ENCODE results near the gene NPAS4. TPM values are rescaled to one million over a fixed set of nuclear protein-coding genes. Genes with fewer than 3 reads are reported as not detected.

Gene NPAS4
- total RNA-seq, 1 donor from 2014 or later, result 0.20 TPM

GRCh38 chr11:66470015-66470414 is 49.2 kb downstream of the NPAS4 start:
- no peaks in the 10 kb centered on the region for H3K9me3 Mint-ChIP-seq (ENCODE audit: unreplicated experiment)
- peaks cover 14% of the 10 kb centered on the region for H3K36me3 Mint-ChIP-seq (ENCODE audit: low read depth, unreplicated experiment)
- H3K4me3 Mint-ChIP-seq (ENCODE audit: unreplicated experiment), result no peak overlapping the region
- Histone ChIP-seq H3K79me2 (ENCODE audit: insufficient read depth, low read length) (no peaks in the 10 kb centered on the region), H4K20me1 (ENCODE audit: insufficient read depth, low read length) (peaks cover 10% of the 10 kb centered on the region), H3K27me3 (ENCODE audit: insufficient read depth, low read length) (no peaks in the 10 kb centered on the region), H3K27ac (ENCODE audit: low read depth, low read length) (no peak overlapping the region), H3K4me1 (ENCODE audit: insufficient read depth, low read length) (peaks cover 10% of the 10 kb centered on the region), H3K9me3 (ENCODE audit: insufficient read depth, low read depth, low read length) (no peaks in the 10 kb centered on the region), H3K4me2 (ENCODE audit: low read length) (no peak overlapping the region), H3K9ac (ENCODE audit: low read length) (no peak overlapping the region), H2AFZ (ENCODE audit: low read depth, low read length) (no peak overlapping the region), H3K36me3 (ENCODE audit: insufficient read depth, low read length) (no peaks in the 10 kb centered on the region), H3K4me3 (ENCODE audit: insufficient read depth, low read depth, low read length) (no peak overlapping the region)
- no peak for TF ChIP-seq EZH2 (IDR thresholded peaks at IDR 0.05; ENCODE audit: insufficient read depth, low read length)
- TF ChIP-seq, protein P1, sequence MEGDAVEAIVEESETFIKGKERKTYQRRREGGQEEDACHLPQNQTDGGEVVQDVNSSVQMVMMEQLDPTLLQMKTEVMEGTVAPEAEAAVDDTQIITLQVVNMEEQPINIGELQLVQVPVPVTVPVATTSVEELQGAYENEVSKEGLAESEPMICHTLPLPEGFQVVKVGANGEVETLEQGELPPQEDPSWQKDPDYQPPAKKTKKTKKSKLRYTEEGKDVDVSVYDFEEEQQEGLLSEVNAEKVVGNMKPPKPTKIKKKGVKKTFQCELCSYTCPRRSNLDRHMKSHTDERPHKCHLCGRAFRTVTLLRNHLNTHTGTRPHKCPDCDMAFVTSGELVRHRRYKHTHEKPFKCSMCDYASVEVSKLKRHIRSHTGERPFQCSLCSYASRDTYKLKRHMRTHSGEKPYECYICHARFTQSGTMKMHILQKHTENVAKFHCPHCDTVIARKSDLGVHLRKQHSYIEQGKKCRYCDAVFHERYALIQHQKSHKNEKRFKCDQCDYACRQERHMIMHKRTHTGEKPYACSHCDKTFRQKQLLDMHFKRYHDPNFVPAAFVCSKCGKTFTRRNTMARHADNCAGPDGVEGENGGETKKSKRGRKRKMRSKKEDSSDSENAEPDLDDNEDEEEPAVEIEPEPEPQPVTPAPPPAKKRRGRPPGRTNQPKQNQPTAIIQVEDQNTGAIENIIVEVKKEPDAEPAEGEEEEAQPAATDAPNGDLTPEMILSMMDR (IDR thresholded peaks at IDR 0.05; ENCODE audit: insufficient read depth, low read depth, low read length), result no peak
- FAIRE-seq (no peak), DNase-seq (ENCODE audit: low read depth) (no peak)
- H3K27ac Mint-ChIP-seq (ENCODE audit: unreplicated experiment), result no peak overlapping the region
- H3K4me1 Mint-ChIP-seq (ENCODE audit: low read depth, unreplicated experiment), result no peaks in the 10 kb centered on the region
- peaks cover 2% of the 10 kb centered on the region for H3K27me3 Mint-ChIP-seq (ENCODE audit: low read depth, unreplicated experiment)

- Histone ChIP-seq H3K4me1 (ENCODE audit: insufficient read depth, low read length) (peaks cover 9% of the 10 kb centered on the region), H3K9me3 (ENCODE audit: insufficient read depth, low read depth, low read length) (no peaks in the 10 kb centered on the region), H3K9ac (ENCODE audit: low read length) (no peak overlapping the region), H3K79me2 (ENCODE audit: insufficient read depth, low read length) (no peaks in the 10 kb centered on the region), H3K27me3 (ENCODE audit: insufficient read depth, low read length) (no peaks in the 10 kb centered on the region), H4K20me1 (ENCODE audit: insufficient read depth, low read length) (peaks cover 10% of the 10 kb centered on the region), H3K4me3 (ENCODE audit: insufficient read depth, low read depth, low read length) (no peak overlapping the region), H3K4me2 (ENCODE audit: low read length) (no peak overlapping the region), H3K27ac (ENCODE audit: low read depth, low read length) (no peak overlapping the region), H2AFZ (ENCODE audit: low read depth, low read length) (no peak overlapping the region), H3K36me3 (ENCODE audit: insufficient read depth, low read length) (no peaks in the 10 kb centered on the region)
- no peaks in the 10 kb centered on the region for H3K9me3 Mint-ChIP-seq (ENCODE audit: unreplicated experiment)
- no peak for FAIRE-seq
- DNase-seq (ENCODE audit: low read depth), result no peak
- H3K27ac Mint-ChIP-seq (ENCODE audit: unreplicated experiment), result no peak overlapping the region
- peaks cover 2% of the 10 kb centered on the region for H3K27me3 Mint-ChIP-seq (ENCODE audit: low read depth, unreplicated experiment)
- peaks cover 14% of the 10 kb centered on the region for H3K36me3 Mint-ChIP-seq (ENCODE audit: low read depth, unreplicated experiment)
- no peak overlapping the region for H3K4me3 Mint-ChIP-seq (ENCODE audit: unreplicated experiment)
- no peaks in the 10 kb centered on the region for H3K4me1 Mint-ChIP-seq (ENCODE audit: low read depth, unreplicated experiment)
- TF ChIP-seq EZH2 (IDR thresholded peaks at IDR 0.05; ENCODE audit: insufficient read depth, low read length), result no peak
- TF ChIP-seq, protein P1 (IDR thresholded peaks at IDR 0.05; ENCODE audit: insufficient read depth, low read depth, low read length), result no peak
Measured at GRCh38 chr11:66471142-66471541, 50.3 kb downstream of the NPAS4 start.

GRCh38 chr11:66472054-66472453 is 51.2 kb downstream of the NPAS4 start:
- H3K79me2 ChIP-seq (ENCODE audit: insufficient read depth, low read length), result no peaks in the 10 kb centered on the region
- Mint-ChIP-seq H3K9me3 (ENCODE audit: unreplicated experiment) (no peaks in the 10 kb centered on the region), H3K36me3 (ENCODE audit: low read depth, unreplicated experiment) (peaks cover 14% of the 10 kb centered on the region), H3K4me1 (ENCODE audit: low read depth, unreplicated experiment) (no peaks in the 10 kb centered on the region), H3K27ac (ENCODE audit: unreplicated experiment) (no peak overlapping the region), H3K4me3 (ENCODE audit: unreplicated experiment) (no peak overlapping the region), H3K27me3 (ENCODE audit: low read depth, unreplicated experiment) (peaks cover 2% of the 10 kb centered on the region)
- H4K20me1 ChIP-seq (ENCODE audit: insufficient read depth, low read length), result peaks cover 10% of the 10 kb centered on the region
- no peak overlapping the region for H3K27ac ChIP-seq (ENCODE audit: low read depth, low read length)
- no peak overlapping the region for H2AFZ ChIP-seq (ENCODE audit: low read depth, low read length)
- no peaks in the 10 kb centered on the region for H3K27me3 ChIP-seq (ENCODE audit: insufficient read depth, low read length)
- DNase-seq (ENCODE audit: low read depth) (no peak), FAIRE-seq (no peak)
- no peak for TF ChIP-seq EZH2 (IDR thresholded peaks at IDR 0.05; ENCODE audit: insufficient read depth, low read length)
- TF ChIP-seq, protein P1 (IDR thresholded peaks at IDR 0.05; ENCODE audit: insufficient read depth, low read depth, low read length), result no peak
- no peaks in the 10 kb centered on the region for H3K9me3 ChIP-seq (ENCODE audit: insufficient read depth, low read depth, low read length)
- H3K4me3 ChIP-seq (ENCODE audit: insufficient read depth, low read depth, low read length), result no peak overlapping the region
- H3K36me3 ChIP-seq (ENCODE audit: insufficient read depth, low read length), result no peaks in the 10 kb centered on the region
- peaks cover 6% of the 10 kb centered on the region for H3K4me1 ChIP-seq (ENCODE audit: insufficient read depth, low read length)
- no peak overlapping the region for H3K4me2 ChIP-seq (ENCODE audit: low read length)
- H3K9ac ChIP-seq (ENCODE audit: low read length), result no peak overlapping the region
